Esophagus muscularis mucosa (tissue), 4 donors: ENCODE results near the gene USP46.

ENCODE experiments used
- CTCF ChIP-seq, 3 experiments: fragments of 200-600 bp in 2 of 3; fragments of 450-650 bp in 1 of 3; sonication (generic) in 2 of 3; IDR thresholded peaks; one replicate each; pipeline ENCODE4 v1.5.1; 2017 to 2019; ENCODE audit warnings: antibody characterized with exemption in 3 of 3, mild to moderate bottlenecking in 2 of 3, moderate library complexity in 1 of 3
- EP300 ChIP-seq: sonication (generic); formaldehyde crosslinking; IDR thresholded peaks from one replicate; pipeline ENCODE4 v1.6.1; 2017; ENCODE audit warnings: antibody characterized with exemption
- POLR2A ChIP-seq: fragments of 450-650 bp; IDR thresholded peaks from one replicate; pipeline ENCODE4 v1.6.1; 2017; ENCODE audit warnings: antibody characterized with exemption, moderate library complexity, mild to moderate bottlenecking, low read depth

DNA sequence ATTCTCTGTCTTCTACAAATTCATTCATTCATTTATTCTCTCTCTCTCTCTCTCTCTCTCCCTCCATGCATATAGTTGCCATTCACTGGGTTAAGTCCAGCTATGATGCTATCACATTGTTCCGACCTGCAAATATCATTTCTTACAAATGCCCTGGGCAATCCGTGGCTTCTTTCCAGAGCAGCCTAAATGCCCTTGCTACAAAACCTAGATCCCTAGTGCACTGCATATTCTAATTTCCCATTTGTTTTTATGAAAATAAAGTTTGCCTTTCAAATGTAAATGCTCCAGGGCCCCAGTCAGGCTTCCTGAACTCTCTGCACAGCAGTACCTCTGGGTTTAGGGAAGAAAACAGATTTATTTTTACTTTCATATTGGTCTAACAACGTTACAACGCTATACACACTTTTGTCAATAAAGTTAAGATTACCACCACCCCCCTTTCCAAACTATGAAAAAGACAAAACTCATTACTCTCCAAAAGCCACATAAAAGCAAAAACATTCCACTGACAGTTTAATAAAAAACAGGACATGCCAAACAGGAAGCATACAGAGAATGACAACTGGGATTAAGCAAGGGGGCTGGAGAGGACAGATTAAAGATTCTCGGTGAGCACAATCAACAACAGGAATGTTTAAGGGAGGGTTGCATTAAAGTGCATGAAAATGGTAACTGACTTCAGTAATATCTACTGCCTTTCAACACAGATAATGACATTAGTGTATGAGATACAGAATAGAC lies 104.3 kb downstream of the USP46 start:
- TF ChIP-seq CTCF (IDR thresholded peaks at IDR 0.05) (no peak), EP300 (no peak), POLR2A (no peak)
